ENCODE measurements around the gene MBD3L4. TPM values are rescaled to one million over a fixed set of nuclear protein-coding genes. Genes with fewer than 3 reads are reported as not detected.
"Not testable (repeated sequence)": the region's sequence is repeated elsewhere in the genome, so short reads cannot be mapped to it uniquely, and the experiment has no call there.

Gene MBD3L4
- not detected in 2 replicates for total RNA-seq
- long read RNA-seq, result 0 reads

DNA sequence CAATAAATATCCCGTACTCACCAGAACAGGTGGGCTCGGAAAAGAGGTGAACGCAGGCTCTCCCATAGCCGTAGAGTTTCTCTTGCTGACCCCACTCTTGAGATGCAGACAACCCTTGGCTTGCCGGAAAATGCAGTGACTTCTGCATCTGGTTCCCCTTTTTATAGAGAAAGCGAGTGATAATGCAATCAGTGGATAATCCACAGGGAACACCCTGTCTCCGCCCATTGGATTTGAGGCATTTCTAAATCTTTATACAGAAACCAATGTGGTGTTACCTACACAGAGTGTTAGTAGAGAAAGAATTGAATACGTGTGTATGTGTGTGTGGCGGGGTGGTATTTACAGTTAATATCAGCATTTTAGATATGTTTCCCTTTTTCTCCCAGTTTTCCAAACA is at the start of gene MBD3L4:
TSS of gene MBD3L4 (minus strand) at position 101 of the 400 bp plus-strand sequence. CDS start at position 66, 35 bp downstream.
- DNase-seq (ENCODE audit: extremely low spot score, unreplicated experiment); H3K27ac Mint-ChIP-seq (ENCODE audit: unreplicated experiment); H3K4me3 Mint-ChIP-seq (ENCODE audit: unreplicated experiment); H3K36me3 Mint-ChIP-seq (ENCODE audit: unreplicated experiment); H3K4me1 Mint-ChIP-seq (ENCODE audit: unreplicated experiment); H3K9me3 Mint-ChIP-seq (ENCODE audit: unreplicated experiment); H3K27me3 Mint-ChIP-seq (ENCODE audit: unreplicated experiment): not testable (repeated sequence)

DNA sequence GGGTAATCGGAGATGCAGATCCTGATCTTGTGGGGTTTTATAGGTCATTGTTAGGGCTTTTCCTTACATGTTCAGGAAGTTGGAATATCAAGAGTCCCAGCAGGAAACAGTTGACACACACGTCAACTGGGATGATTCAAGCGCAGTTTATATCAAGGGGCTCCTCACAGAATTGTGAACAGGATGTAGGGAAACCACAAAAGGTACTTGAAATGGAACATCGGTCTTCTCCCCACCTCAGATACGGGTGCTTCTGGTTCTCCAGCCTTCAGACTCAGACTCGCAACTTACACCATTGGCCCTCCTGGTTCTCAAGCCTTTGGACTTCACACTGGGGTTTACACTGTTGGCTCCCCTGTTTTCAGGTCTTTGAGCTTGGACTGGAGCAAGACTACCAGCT is 49.0 kb upstream of the MBD3L4 start:
- H3K36me3 Mint-ChIP-seq (ENCODE audit: unreplicated experiment), result peaks cover 33% of the 10 kb centered on the region
- TF ChIP-seq, protein P1, sequence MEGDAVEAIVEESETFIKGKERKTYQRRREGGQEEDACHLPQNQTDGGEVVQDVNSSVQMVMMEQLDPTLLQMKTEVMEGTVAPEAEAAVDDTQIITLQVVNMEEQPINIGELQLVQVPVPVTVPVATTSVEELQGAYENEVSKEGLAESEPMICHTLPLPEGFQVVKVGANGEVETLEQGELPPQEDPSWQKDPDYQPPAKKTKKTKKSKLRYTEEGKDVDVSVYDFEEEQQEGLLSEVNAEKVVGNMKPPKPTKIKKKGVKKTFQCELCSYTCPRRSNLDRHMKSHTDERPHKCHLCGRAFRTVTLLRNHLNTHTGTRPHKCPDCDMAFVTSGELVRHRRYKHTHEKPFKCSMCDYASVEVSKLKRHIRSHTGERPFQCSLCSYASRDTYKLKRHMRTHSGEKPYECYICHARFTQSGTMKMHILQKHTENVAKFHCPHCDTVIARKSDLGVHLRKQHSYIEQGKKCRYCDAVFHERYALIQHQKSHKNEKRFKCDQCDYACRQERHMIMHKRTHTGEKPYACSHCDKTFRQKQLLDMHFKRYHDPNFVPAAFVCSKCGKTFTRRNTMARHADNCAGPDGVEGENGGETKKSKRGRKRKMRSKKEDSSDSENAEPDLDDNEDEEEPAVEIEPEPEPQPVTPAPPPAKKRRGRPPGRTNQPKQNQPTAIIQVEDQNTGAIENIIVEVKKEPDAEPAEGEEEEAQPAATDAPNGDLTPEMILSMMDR (IDR thresholded peaks at IDR 0.05), result no peak
- no peaks in the 10 kb centered on the region for H3K4me1 Mint-ChIP-seq (ENCODE audit: unreplicated experiment)
- no peak for DNase-seq (ENCODE audit: extremely low spot score, unreplicated experiment)
- H3K9me3 Mint-ChIP-seq (ENCODE audit: unreplicated experiment), result peaks cover 10% of the 10 kb centered on the region
- H3K27me3 Mint-ChIP-seq (ENCODE audit: unreplicated experiment), result no peaks in the 10 kb centered on the region
- no peak overlapping the region for H3K27ac Mint-ChIP-seq (ENCODE audit: unreplicated experiment)
- no peak overlapping the region for H3K4me3 Mint-ChIP-seq (ENCODE audit: unreplicated experiment)

DNA sequence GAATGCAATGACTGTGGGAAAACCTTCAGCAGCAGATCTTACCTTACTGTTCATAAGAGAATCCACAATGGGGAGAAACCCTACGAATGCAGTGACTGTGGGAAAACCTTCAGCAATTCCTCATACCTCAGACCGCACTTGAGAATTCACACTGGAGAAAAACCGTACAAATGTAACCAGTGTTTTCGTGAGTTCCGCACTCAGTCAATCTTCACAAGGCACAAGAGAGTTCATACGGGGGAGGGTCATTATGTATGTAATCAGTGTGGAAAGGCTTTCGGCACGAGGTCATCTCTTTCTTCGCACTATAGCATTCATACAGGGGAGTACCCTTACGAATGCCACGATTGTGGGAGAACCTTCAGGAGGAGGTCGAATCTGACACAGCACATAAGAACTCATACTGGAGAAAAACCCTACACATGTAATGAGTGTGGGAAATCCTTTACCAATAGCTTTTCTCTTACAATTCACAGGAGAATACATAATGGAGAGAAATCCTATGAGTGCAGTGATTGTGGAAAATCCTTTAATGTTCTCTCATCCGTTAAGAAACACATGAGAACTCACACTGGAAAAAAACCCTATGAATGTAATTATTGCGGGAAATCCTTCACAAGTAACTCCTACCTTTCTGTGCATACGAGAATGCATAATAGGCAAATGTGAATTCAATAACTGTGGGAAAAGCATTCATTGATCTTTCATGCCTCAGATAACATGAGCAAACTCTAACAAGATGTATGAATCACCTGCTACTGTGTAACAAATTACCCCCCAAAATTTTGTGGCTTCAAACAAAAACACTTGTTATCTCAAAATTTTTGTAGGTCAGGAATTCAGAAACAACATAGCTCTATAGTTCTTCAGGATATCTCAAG is 43.3 kb upstream of the MBD3L4 start:
- no peak overlapping the region for H3K4me3 Mint-ChIP-seq (ENCODE audit: unreplicated experiment)
- H3K27me3 Mint-ChIP-seq (ENCODE audit: unreplicated experiment), result no peaks in the 10 kb centered on the region
- TF ChIP-seq, protein P1 (IDR thresholded peaks at IDR 0.05), result no peak
- H3K9me3 Mint-ChIP-seq (ENCODE audit: unreplicated experiment), result peaks cover 34% of the 10 kb centered on the region
- H3K4me1 Mint-ChIP-seq (ENCODE audit: unreplicated experiment), result no peaks in the 10 kb centered on the region
- peaks cover 74% of the 10 kb centered on the region for H3K36me3 Mint-ChIP-seq (ENCODE audit: unreplicated experiment)
- no peak for DNase-seq (ENCODE audit: extremely low spot score, unreplicated experiment)
- no peak overlapping the region for H3K27ac Mint-ChIP-seq (ENCODE audit: unreplicated experiment)

DNA sequence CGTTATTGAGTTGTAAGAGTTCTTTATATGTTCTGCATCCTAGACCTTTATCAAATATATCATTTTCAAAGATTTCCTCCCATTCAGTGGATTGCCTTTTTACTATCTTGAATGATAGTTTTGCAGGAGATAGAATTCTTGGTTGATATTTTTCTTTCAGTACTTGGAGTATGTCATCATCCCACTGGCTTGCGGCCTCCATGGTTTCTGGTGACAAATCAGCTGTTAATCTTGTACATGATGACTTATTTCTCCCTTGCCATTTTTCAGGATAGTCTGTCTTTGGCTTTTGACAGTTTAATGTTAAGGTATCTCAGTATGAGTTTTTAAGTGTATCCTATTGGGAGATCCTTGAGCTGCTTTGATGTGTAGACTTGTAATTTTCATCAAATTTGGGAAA is 38.0 kb upstream of the MBD3L4 start:
- H3K36me3 Mint-ChIP-seq (ENCODE audit: unreplicated experiment), result peaks cover 87% of the 10 kb centered on the region
- H3K27ac Mint-ChIP-seq (ENCODE audit: unreplicated experiment), result no peak overlapping the region
- H3K4me3 Mint-ChIP-seq (ENCODE audit: unreplicated experiment), result no peak overlapping the region
- H3K9me3 Mint-ChIP-seq (ENCODE audit: unreplicated experiment), result peaks cover 38% of the 10 kb centered on the region
- H3K27me3 Mint-ChIP-seq (ENCODE audit: unreplicated experiment), result no peaks in the 10 kb centered on the region
- DNase-seq (ENCODE audit: extremely low spot score, unreplicated experiment), result no peak
- no peaks in the 10 kb centered on the region for H3K4me1 Mint-ChIP-seq (ENCODE audit: unreplicated experiment)
- TF ChIP-seq, protein P1 (IDR thresholded peaks at IDR 0.05), result no peak

DNA sequence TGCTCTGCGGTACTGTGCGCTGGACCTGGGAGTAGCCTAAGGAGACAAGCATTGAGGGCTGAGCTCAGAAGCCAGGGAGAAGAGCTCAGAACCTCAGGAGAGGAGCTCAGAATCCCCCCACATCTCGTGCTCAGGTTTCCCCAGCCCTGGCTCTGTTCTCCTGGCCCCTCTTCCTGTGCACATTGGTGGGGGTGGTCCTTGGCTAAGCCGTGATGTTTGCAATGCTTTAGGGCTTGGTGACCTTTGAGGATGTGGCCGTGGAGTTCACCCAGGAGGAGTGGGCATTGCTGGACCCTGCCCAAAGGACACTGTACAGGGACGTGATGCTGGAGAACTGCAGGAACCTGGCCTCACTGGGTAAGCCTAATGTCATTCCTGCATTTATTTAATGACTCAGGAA is 36.2 kb upstream of the MBD3L4 start:
- H3K9me3 Mint-ChIP-seq (ENCODE audit: unreplicated experiment), result peaks cover 31% of the 10 kb centered on the region
- no peak overlapping the region for H3K27ac Mint-ChIP-seq (ENCODE audit: unreplicated experiment)
- H3K27me3 Mint-ChIP-seq (ENCODE audit: unreplicated experiment), result no peaks in the 10 kb centered on the region
- TF ChIP-seq, protein P1 (IDR thresholded peaks at IDR 0.05), result no peak
- H3K4me1 Mint-ChIP-seq (ENCODE audit: unreplicated experiment), result peaks cover 3% of the 10 kb centered on the region
- H3K4me3 Mint-ChIP-seq (ENCODE audit: unreplicated experiment), result no peak overlapping the region
- H3K36me3 Mint-ChIP-seq (ENCODE audit: unreplicated experiment), result peaks cover 80% of the 10 kb centered on the region
- DNase-seq (ENCODE audit: extremely low spot score, unreplicated experiment), result peak; percentile 67
